RWPE1 (cell line): ENCODE measurements around the gene CCRL2.
A peak's percentile ranks its signal among the peaks of the same experiment; 100 is the strongest.

Experiments
- CTCF ChIA-PET: fragments of 350-600 bp; sonication (Branson Sonifier 250); formaldehyde crosslinking; extraction: SDS; loops from one replicate; lab custom pipeline; 2021; lab: Yijun Ruan, JAX
- POLR2A ChIA-PET: fragments of 400-600 bp; formaldehyde crosslinking; extraction: SDS; loops from one replicate; lab custom pipeline; 2020; ENCODE audit warnings: antibody characterized with exemption; ENCODE audit not compliant: low non-redundant PET; lab: Yijun Ruan, JAX
- DNase-seq: peaks from one replicate; pipeline ENCODE4 v3.0.0; 2012; ENCODE audit warnings: low spot score
- H3K27ac ChIP-seq: fragments of 450-650 bp; 2 replicates; pipeline ENCODE4 v1.5.1; 2017
- CTCF ChIP-seq: fragments of 450-650 bp; conservative IDR thresholded peaks from 2 replicates; pipeline ENCODE4 v1.5.1; 2017; ENCODE audit warnings: low read depth, mild to moderate bottlenecking

CCRL2 gene

GRCh38 chr3:46448721-46449120 is 41.7 kb downstream of the CCRL2 start:
- CTCF ChIA-PET: interaction anchor here (0.6 kb wide), 1 partner anchor 714 kb away, joined by 5 read pairs; no protein-coding TSS in a partner anchor

GRCh38 chr3:46449755-46450552 is 42.9 kb downstream of the CCRL2 start:
- ChIA-PET CTCF (interaction anchor here (0.5 to 0.8 kb wide), 5 partner anchors 8 to 349 kb away, joined by 3 to 4 read pairs (median 3); no protein-coding TSS in a partner anchor), POLR2A (no interaction called here)
- TF ChIP-seq CTCF: peak; percentile 55
- H3K27ac ChIP-seq: no peak overlapping the region
- DNase-seq: peak; percentile 10

More at GRCh38 chr3:46448721-46449120, 41.7 kb downstream of the CCRL2 start:
- POLR2A ChIA-PET: no interaction called here
- TF ChIP-seq CTCF: no peak
- no peak overlapping the region for H3K27ac ChIP-seq
- DNase-seq: no peak

- POLR2A ChIA-PET: no interaction called here
- no peak overlapping the region for H3K27ac ChIP-seq
- CTCF ChIA-PET: no interaction called here
- no peak for DNase-seq
- no peak for TF ChIP-seq CTCF
Observed at GRCh38 chr3:46453526-46454208, 46.6 kb downstream of the CCRL2 start.

GRCh38 chr3:46454209-46454595 is 47.1 kb downstream of the CCRL2 start:
- POLR2A ChIA-PET: no interaction called here
- no peak overlapping the region for H3K27ac ChIP-seq
- CTCF ChIA-PET: no interaction called here
- no peak for DNase-seq
- no peak for TF ChIP-seq CTCF

- DNase-seq: no peak
- TF ChIP-seq CTCF: no peak
- CTCF ChIA-PET: no interaction called here
- POLR2A ChIA-PET: no interaction called here
- H3K27ac ChIP-seq: no peak overlapping the region
Observed at GRCh38 chr3:46454606-46455005, 47.5 kb downstream of the CCRL2 start.

GRCh38 chr3:46455231-46456115 is 48.4 kb downstream of the CCRL2 start:
- H3K27ac ChIP-seq: no peak overlapping the region
- TF ChIP-seq CTCF: no peak
- no peak for DNase-seq
- POLR2A ChIA-PET: no interaction called here
- CTCF ChIA-PET: no interaction called here
